H9 (cell line): ENCODE data around the gene HOXD11. TPM values are rescaled to one million over a fixed set of nuclear protein-coding genes. Genes with fewer than 3 reads are reported as not detected.

Experiments used
- DNase-seq: peaks from one replicate; pipeline ENCODE4 v3.0.0-alpha.2; 2017
- H2AFZ ChIP-seq: one replicate; pipeline ENCODE4 v1.6.1; 2013; ENCODE audit warnings: mild to moderate bottlenecking, low read length, control low read depth, moderate library complexity
- H2AK5ac ChIP-seq: 2 replicates; pipeline ENCODE4 v1.6.1; 2013; ENCODE audit warnings: low read length, control low read depth, mixed read lengths; ENCODE audit not compliant: insufficient read length
- H2BK120ac ChIP-seq: one replicate; pipeline ENCODE4 v1.6.1; 2013; ENCODE audit warnings: low read depth, mild to moderate bottlenecking, low read length, control low read depth, inconsistent platforms; ENCODE audit not compliant: poor library complexity, severe bottlenecking
- H2BK12ac ChIP-seq: 2 replicates; pipeline ENCODE4 v1.6.1; 2013; ENCODE audit warnings: low read length, control low read depth, mixed read lengths, low read depth; ENCODE audit not compliant: insufficient read length
- H2BK15ac ChIP-seq: 2 replicates; pipeline ENCODE4 v1.6.1; 2013; ENCODE audit warnings: low read depth, low read length, control low read depth
- H2BK20ac ChIP-seq: one replicate; pipeline ENCODE4 v1.6.1; 2013; ENCODE audit warnings: low read depth, mild to moderate bottlenecking, low read length, control low read depth, inconsistent platforms; ENCODE audit not compliant: poor library complexity, severe bottlenecking
- H2BK5ac ChIP-seq: 2 replicates; pipeline ENCODE4 v1.6.1; 2013; ENCODE audit warnings: low read length, control low read depth, mixed read lengths; ENCODE audit not compliant: insufficient read length
- H3K14ac ChIP-seq: 2 replicates; pipeline ENCODE4 v1.6.1; 2013; ENCODE audit warnings: low read length, control low read depth; ENCODE audit not compliant: insufficient read depth
- H3K18ac ChIP-seq: 2 replicates; pipeline ENCODE4 v1.6.1; 2013; ENCODE audit warnings: low read depth, mild to moderate bottlenecking, mixed read lengths, low read length, control low read depth; ENCODE audit not compliant: insufficient read length
- H3K23ac ChIP-seq: 2 replicates; pipeline ENCODE4 v1.6.1; 2013; ENCODE audit warnings: low read length, control low read depth, mixed read lengths, low read depth; ENCODE audit not compliant: insufficient read length
- H3K23me2 ChIP-seq: 2 replicates; pipeline ENCODE4 v1.6.1; 2013; ENCODE audit warnings: low read depth, mild to moderate bottlenecking, mixed read lengths, low read length, control low read depth; ENCODE audit not compliant: insufficient read length, poor library complexity, severe bottlenecking
- H3K27ac ChIP-seq: 2 replicates; pipeline ENCODE4 v1.5.1; 2013; ENCODE audit warnings: low read length, control low read depth, mixed read lengths, low read depth; ENCODE audit not compliant: insufficient read length
- H3K27me3 ChIP-seq: 2 replicates; pipeline ENCODE4 v1.6.1; 2013; ENCODE audit warnings: low read length, control low read depth, inconsistent platforms; ENCODE audit not compliant: insufficient read depth
- H3K4ac ChIP-seq: 2 replicates; pipeline ENCODE4 v1.6.1; 2013; ENCODE audit warnings: low read depth, mild to moderate bottlenecking, control low read depth, inconsistent platforms, low read length, moderate library complexity
- H3K4me1 ChIP-seq: 2 replicates; pipeline ENCODE4 v1.6.1; 2013; ENCODE audit warnings: low read length, control low read depth, inconsistent platforms; ENCODE audit not compliant: insufficient read depth
- H3K4me2 ChIP-seq: 2 replicates; pipeline ENCODE4 v1.6.1; 2013; ENCODE audit warnings: low read length, control low read depth, mixed read lengths; ENCODE audit not compliant: insufficient read length, insufficient read depth
- H3K56ac ChIP-seq: 2 replicates; pipeline ENCODE4 v1.6.1; 2013; ENCODE audit warnings: low read depth, mild to moderate bottlenecking, mixed read lengths, low read length, control low read depth; ENCODE audit not compliant: insufficient read length
- H3K79me1 ChIP-seq: 2 replicates; pipeline ENCODE4 v1.6.1; 2013; ENCODE audit warnings: low read depth, mild to moderate bottlenecking, moderate library complexity, low read length, control low read depth, inconsistent platforms; ENCODE audit not compliant: insufficient read depth, poor library complexity, severe bottlenecking
- H3K79me2 ChIP-seq: 2 replicates; pipeline ENCODE4 v1.6.1; 2013; ENCODE audit warnings: low read length, control low read depth, inconsistent platforms; ENCODE audit not compliant: insufficient read depth
- H3K9ac ChIP-seq: 2 replicates; pipeline ENCODE4 v1.6.1; 2013; ENCODE audit warnings: low read length, control low read depth, mixed read lengths; ENCODE audit not compliant: insufficient read length; ENCODE audit errors: extremely low read depth
- H3K9me3 ChIP-seq: one replicate; pipeline ENCODE4 v1.6.1; 2013; ENCODE audit warnings: low read depth, low read length, inconsistent platforms; ENCODE audit not compliant: control insufficient read depth
- H3T11ph ChIP-seq: one replicate; pipeline ENCODE4 v1.6.1; 2013; ENCODE audit warnings: mild to moderate bottlenecking, low read length, control low read depth, inconsistent platforms
- H4K20me1 ChIP-seq: one replicate; pipeline ENCODE4 v1.6.1; 2013; ENCODE audit not compliant: control insufficient read depth, insufficient read length, insufficient read depth
- H4K5ac ChIP-seq: 2 replicates; pipeline ENCODE4 v1.6.1; 2013; ENCODE audit warnings: low read depth, mild to moderate bottlenecking, mixed read lengths, low read length, control low read depth; ENCODE audit not compliant: insufficient read length
- H4K8ac ChIP-seq: replicated peaks from 2 replicates; pipeline ENCODE4 v1.6.1; 2013; ENCODE audit warnings: low read length, control low read depth, mixed read lengths, low read depth; ENCODE audit not compliant: insufficient read length
- H4K91ac ChIP-seq: 2 replicates; pipeline ENCODE4 v1.6.1; 2013; ENCODE audit warnings: low read depth, mild to moderate bottlenecking, moderate library complexity, mixed read lengths, low read length, control low read depth; ENCODE audit not compliant: insufficient read length
- H3K27ac Mint-ChIP-seq, 3 experiments: 2 replicates in 2 of 3; 3 replicates in 1 of 3; pipeline ENCODE4 v1.8.0; 2020 to 2021; ENCODE audit warnings: mixed read lengths in 3 of 3, mild to moderate bottlenecking in 1 of 3, moderate library complexity in 1 of 3
- H3K27me3 Mint-ChIP-seq: 2 replicates; pipeline ENCODE4 v1.8.0; 2021; ENCODE audit warnings: low read depth, mild to moderate bottlenecking, moderate library complexity, mixed read lengths
- H3K36me3 Mint-ChIP-seq, 3 experiments: 2 replicates in 2 of 3; 3 replicates in 1 of 3; pipeline ENCODE4 v1.8.0; 2020 to 2021; ENCODE audit warnings: low read depth in 3 of 3, mixed read lengths in 3 of 3; ENCODE audit not compliant: insufficient read depth in 1 of 3
- H3K4me1 Mint-ChIP-seq, 2 experiments: 2 replicates each; pipeline ENCODE4 v1.8.0; 2020; ENCODE audit warnings: mixed read lengths in 2 of 2
- H3K4me3 Mint-ChIP-seq, 2 experiments: 2 replicates in 1 of 2; 3 replicates in 1 of 2; pipeline ENCODE4 v1.8.0; 2020 to 2021; ENCODE audit warnings: mild to moderate bottlenecking in 2 of 2, mixed read lengths in 2 of 2, moderate library complexity in 1 of 2
- H3K9me3 Mint-ChIP-seq, 2 experiments: 2 replicates in 1 of 2; 3 replicates in 1 of 2; pipeline ENCODE4 v1.8.0; 2020; ENCODE audit warnings: mild to moderate bottlenecking in 2 of 2, mixed read lengths in 2 of 2, moderate library complexity in 1 of 2
- WGBS: extraction: QIAGEN DNeasy Blood & Tissue Kit; methylation state at CpG from one replicate; pipeline ENCODE4 v1.1.7; 2013; ENCODE audit warnings: missing lambda C conversion rate, low lambda C conversion rate, mixed read lengths; ENCODE audit not compliant: insufficient read length; ENCODE audit errors: extremely low coverage; 5-methylcytosine and 5-hydroxymethylcytosine counted together
- total RNA-seq: library from RNA; stranded (reverse); gene quantifications from 2 replicates; pipeline ENCODE4 v1.2.1, GENCODE V29; 2021
- TF ChIP-seq, protein P1 (sequence below): fragments of 200-600 bp; sonication (generic); conservative IDR thresholded peaks from 3 replicates; pipeline ENCODE4 v1.8.0; 2021; ENCODE audit warnings: antibody characterized with exemption, mild to moderate bottlenecking

Gene HOXD11
- total RNA-seq, 1 experiment from 2014 or later, result not detected

DNA sequence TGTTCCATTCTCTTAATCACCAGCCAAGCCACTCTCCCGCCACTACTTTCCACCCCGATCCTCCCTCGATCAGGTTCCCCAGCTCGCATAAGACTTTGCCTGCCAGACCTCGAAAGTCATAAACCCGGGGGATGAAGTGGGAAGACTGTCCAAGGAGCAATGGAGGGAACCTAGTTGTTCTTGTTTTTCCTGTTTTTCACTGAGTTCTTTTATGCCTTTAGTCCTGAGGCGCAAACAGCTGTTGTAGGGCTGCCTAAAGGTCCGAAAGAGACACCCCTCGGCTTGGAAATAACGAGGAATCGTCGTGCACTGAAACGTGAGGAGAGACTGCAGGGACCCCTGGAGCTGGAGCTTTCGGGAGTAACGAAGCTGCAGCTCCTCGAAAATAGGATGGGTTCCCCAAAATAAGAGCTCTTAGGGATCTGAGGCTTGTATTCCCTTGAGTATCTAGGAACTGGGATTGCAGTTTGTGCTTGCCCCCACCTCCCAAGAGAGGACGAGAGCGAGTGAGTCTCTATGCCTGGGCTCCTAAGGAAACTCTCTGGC, 9.2 kb upstream of the HOXD11 start:
- H3K4ac ChIP-seq, result no peak overlapping the region
- no peak overlapping the region for H4K8ac ChIP-seq
- H3K23me2 ChIP-seq, result peaks cover 5% of the 10 kb centered on the region
- no peak overlapping the region for H3T11ph ChIP-seq
- H4K91ac ChIP-seq, result no peak overlapping the region
- no peaks in the 10 kb centered on the region for H3K79me2 ChIP-seq
- H2BK15ac ChIP-seq, result no peak overlapping the region
- H2BK20ac ChIP-seq, result no peak overlapping the region
- H3K27me3 ChIP-seq, result peaks cover 87% of the 10 kb centered on the region
- H3K4me1 ChIP-seq, result peaks cover 3% of the 10 kb centered on the region; the same call in 1 of the 2 replicates
- H3K9me3 Mint-ChIP-seq, result peaks cover 5 to 29% of the 10 kb centered on the region in 2 experiments
- H2BK5ac ChIP-seq, result no peak overlapping the region
- H4K20me1 ChIP-seq, result no peaks in the 10 kb centered on the region
- no CpG with 5 or more reads among the region's 18 CpGs for WGBS
- H3K36me3 Mint-ChIP-seq, result no peaks in the 10 kb centered on the region; a peak in 1 of 7 replicates
- no peak overlapping the region for H2AK5ac ChIP-seq
- no peak overlapping the region for H3K18ac ChIP-seq
- no peak overlapping the region for H2BK120ac ChIP-seq
- no peak overlapping the region for H3K9ac ChIP-seq
- no peak for DNase-seq
- H2AFZ ChIP-seq, result no peak overlapping the region
- H3K23ac ChIP-seq, result no peak overlapping the region
- H3K27ac ChIP-seq, result no peak overlapping the region
- H3K27me3 Mint-ChIP-seq, result peaks cover 99% of the 10 kb centered on the region
- no peak overlapping the region for H4K5ac ChIP-seq
- no peak overlapping the region for H2BK12ac ChIP-seq
- peak overlapping the region in 1 of 2 experiments; percentile 76; a peak in 3 of 5 replicates for H3K4me3 Mint-ChIP-seq
- H3K4me1 Mint-ChIP-seq, result peaks cover 24 to 37% of the 10 kb centered on the region in 2 experiments
- no peak overlapping the region for H3K14ac ChIP-seq
- peak overlapping the region in 1 of 3 experiments; percentile 15; a peak in 1 of 7 replicates for H3K27ac Mint-ChIP-seq
- TF ChIP-seq, protein P1, sequence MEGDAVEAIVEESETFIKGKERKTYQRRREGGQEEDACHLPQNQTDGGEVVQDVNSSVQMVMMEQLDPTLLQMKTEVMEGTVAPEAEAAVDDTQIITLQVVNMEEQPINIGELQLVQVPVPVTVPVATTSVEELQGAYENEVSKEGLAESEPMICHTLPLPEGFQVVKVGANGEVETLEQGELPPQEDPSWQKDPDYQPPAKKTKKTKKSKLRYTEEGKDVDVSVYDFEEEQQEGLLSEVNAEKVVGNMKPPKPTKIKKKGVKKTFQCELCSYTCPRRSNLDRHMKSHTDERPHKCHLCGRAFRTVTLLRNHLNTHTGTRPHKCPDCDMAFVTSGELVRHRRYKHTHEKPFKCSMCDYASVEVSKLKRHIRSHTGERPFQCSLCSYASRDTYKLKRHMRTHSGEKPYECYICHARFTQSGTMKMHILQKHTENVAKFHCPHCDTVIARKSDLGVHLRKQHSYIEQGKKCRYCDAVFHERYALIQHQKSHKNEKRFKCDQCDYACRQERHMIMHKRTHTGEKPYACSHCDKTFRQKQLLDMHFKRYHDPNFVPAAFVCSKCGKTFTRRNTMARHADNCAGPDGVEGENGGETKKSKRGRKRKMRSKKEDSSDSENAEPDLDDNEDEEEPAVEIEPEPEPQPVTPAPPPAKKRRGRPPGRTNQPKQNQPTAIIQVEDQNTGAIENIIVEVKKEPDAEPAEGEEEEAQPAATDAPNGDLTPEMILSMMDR, result no peak
- peak overlapping the region; percentile 63 for H3K4me2 ChIP-seq
- H3K9me3 ChIP-seq, result no peaks in the 10 kb centered on the region
- no peaks in the 10 kb centered on the region for H3K79me1 ChIP-seq
- H3K56ac ChIP-seq, result no peak overlapping the region
